ENCODE results near the gene RAB11FIP4. TPM values are rescaled to one million over a fixed set of nuclear protein-coding genes. Genes with fewer than 3 reads are reported as not detected.

Gene RAB11FIP4
- total RNA-seq, 4 donors from 2014 or later, result 9.9 to 23.6 (median 16.1) TPM

GRCh38 chr17:31458829-31459228 lies 67.4 kb downstream of the RAB11FIP4 start:
- DNase-seq, result no peak
- no peak overlapping the region for H3K4me3 ChIP-seq
- no peaks in the 10 kb centered on the region for H3K9me3 ChIP-seq
- peaks cover 0 to 5% (median 0%) of the 10 kb centered on the region in 3 donors for H3K4me1 ChIP-seq
- no peak overlapping the region for H3K27ac ChIP-seq
- WGBS, 2 donors, result 58 to 63% methylated on average over 2 of the region's 2 CpGs
- H3K36me3 ChIP-seq, result no peaks in the 10 kb centered on the region
- H3K27me3 ChIP-seq, result no peaks in the 10 kb centered on the region
- intact Hi-C loops (cut with DNase I), result no loop called here
- no peak for TF ChIP-seq POLR2A (IDR thresholded peaks at IDR 0.05)
- TF ChIP-seq, protein P1, sequence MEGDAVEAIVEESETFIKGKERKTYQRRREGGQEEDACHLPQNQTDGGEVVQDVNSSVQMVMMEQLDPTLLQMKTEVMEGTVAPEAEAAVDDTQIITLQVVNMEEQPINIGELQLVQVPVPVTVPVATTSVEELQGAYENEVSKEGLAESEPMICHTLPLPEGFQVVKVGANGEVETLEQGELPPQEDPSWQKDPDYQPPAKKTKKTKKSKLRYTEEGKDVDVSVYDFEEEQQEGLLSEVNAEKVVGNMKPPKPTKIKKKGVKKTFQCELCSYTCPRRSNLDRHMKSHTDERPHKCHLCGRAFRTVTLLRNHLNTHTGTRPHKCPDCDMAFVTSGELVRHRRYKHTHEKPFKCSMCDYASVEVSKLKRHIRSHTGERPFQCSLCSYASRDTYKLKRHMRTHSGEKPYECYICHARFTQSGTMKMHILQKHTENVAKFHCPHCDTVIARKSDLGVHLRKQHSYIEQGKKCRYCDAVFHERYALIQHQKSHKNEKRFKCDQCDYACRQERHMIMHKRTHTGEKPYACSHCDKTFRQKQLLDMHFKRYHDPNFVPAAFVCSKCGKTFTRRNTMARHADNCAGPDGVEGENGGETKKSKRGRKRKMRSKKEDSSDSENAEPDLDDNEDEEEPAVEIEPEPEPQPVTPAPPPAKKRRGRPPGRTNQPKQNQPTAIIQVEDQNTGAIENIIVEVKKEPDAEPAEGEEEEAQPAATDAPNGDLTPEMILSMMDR (IDR thresholded peaks at IDR 0.05), result no peak

- no peak overlapping the region for H3K27ac ChIP-seq
- WGBS, 2 donors, result 48 to 75% methylated on average over 1 to 2 of the region's 4 CpGs
- H3K36me3 ChIP-seq, result no peaks in the 10 kb centered on the region
- TF ChIP-seq, protein P1 (IDR thresholded peaks at IDR 0.05), result no peak
- TF ChIP-seq POLR2A (IDR thresholded peaks at IDR 0.05), result no peak
- no peaks in the 10 kb centered on the region for H3K27me3 ChIP-seq
- intact Hi-C loops (cut with DNase I), result no loop called here
- no peaks in the 10 kb centered on the region for H3K9me3 ChIP-seq
- DNase-seq, result no peak
- H3K4me1 ChIP-seq, result no peaks in the 10 kb centered on the region
- no peak overlapping the region for H3K4me3 ChIP-seq
These were observed 68.2 kb downstream of the RAB11FIP4 start for GRCh38 chr17:31459716-31460115.

DNA sequence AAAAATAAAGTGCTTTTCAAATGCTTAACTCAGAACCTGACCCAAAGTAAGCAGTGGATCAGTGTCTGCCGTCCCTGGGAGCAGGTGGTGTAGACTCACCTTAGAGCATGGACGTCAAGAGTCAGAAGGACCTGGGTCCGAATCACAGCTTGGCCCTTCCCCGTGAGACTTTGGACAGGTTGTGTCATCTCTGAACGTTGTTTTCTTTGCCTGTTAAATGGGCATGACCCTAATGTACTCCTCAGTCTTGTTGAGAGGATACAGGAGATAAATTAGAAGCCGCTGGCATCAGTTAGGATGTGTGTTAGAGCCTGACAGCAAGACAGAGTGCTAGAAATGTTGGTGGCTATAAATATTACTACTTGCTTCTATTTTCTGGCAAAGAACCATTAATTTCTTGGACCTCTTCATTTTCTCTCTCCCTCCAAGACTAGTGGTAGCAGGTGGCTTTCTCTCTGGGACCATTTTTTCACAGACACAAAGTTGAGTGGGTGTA lies 68.8 kb downstream of the RAB11FIP4 start:
- intact Hi-C loops (cut with DNase I), result no loop called here
- Histone ChIP-seq H3K36me3 (no peaks in the 10 kb centered on the region), H3K4me3 (no peak overlapping the region), H3K27ac (no peak overlapping the region), H3K4me1 (no peaks in the 10 kb centered on the region), H3K9me3 (no peaks in the 10 kb centered on the region), H3K27me3 (no peaks in the 10 kb centered on the region)
- TF ChIP-seq, protein P1 (IDR thresholded peaks at IDR 0.05), result no peak
- TF ChIP-seq POLR2A (IDR thresholded peaks at IDR 0.05), result no peak
- WGBS, 2 donors, result 62 to 68% methylated on average over 6 of the region's 6 CpGs
- no peak for DNase-seq

GRCh38 chr17:31461227-31461810 lies 69.8 kb downstream of the RAB11FIP4 start:
- Histone ChIP-seq H3K27ac (no peak overlapping the region), H3K36me3 (no peaks in the 10 kb centered on the region), H3K9me3 (no peaks in the 10 kb centered on the region), H3K27me3 (no peaks in the 10 kb centered on the region), H3K4me1 (no peaks in the 10 kb centered on the region), H3K4me3 (no peak overlapping the region)
- no peak for DNase-seq
- intact Hi-C loops (cut with DNase I), result no loop called here
- WGBS, 2 donors, result 75 to 82% methylated on average over 7 of the region's 8 CpGs
- TF ChIP-seq POLR2A (IDR thresholded peaks at IDR 0.05), result no peak
- TF ChIP-seq, protein P1 (IDR thresholded peaks at IDR 0.05), result no peak

DNA sequence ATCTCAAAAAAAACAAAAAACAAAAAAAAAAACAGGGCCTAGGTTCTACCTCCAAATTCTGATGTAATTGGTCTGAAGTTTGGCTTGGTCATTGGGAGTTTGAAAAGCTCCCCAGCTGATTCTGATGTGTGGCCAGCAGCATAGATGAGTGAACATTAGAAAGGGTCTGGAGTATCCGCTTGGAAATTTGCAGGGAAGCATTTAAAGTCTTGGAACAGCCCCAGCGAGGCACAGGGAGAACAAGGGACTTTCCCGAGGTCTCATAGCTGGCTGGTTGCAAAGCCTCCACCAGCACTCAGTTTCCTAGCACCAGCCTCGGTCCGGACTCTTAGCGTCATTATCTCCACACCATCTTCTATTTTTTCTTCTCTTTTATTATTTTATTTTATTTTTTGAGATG lies 70.8 kb downstream of the RAB11FIP4 start:
- Histone ChIP-seq H3K36me3 (no peaks in the 10 kb centered on the region), H3K9me3 (no peaks in the 10 kb centered on the region), H3K4me1 (no peaks in the 10 kb centered on the region), H3K4me3 (no peak overlapping the region), H3K27me3 (no peaks in the 10 kb centered on the region), H3K27ac (no peak overlapping the region)
- DNase-seq, result no peak
- WGBS, 2 donors, result 39 to 52% methylated on average over 6 of the region's 6 CpGs
- intact Hi-C loops (cut with DNase I), result no loop called here
- TF ChIP-seq, protein P1 (IDR thresholded peaks at IDR 0.05), result no peak
- no peak for TF ChIP-seq POLR2A (IDR thresholded peaks at IDR 0.05)
